ENCODE data around the gene PAN3. TPM values are rescaled to one million over a fixed set of nuclear protein-coding genes. Genes with fewer than 3 reads are reported as not detected.

Gene PAN3
- polyA plus RNA-seq, 3 donors: 44.8 to 62.1 (median 56.9) TPM

DNA sequence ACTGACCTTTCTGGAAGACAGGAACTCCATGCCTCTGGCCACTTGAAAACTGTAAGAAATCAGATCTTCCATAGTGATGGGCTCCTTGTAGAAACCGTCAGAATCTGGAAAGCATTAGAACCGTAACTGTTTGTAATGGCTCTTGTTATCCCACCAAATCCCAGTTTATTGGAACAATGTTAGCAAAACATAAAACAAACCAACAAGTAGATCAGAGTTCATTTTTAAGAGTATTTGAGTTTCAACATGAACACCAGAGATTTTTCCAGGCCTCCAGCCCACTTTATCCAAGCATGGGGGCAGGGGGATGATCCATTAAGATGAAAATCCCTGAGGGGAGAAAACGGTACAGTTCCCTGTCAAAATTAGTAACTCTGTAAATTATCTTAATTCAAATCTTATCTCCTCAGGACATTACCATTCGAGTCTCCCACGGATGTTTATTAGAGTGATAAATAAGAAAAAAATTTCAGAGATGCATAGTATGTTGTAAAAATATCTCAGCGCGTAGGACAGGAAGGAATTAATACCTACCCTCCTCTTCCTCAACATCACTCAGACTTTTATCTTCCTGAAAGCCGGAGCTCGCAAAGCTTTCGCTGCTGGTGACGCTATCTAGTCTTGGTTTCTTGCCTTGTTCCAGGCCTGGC is 184.0 kb downstream of the PAN3 start:
- DNase-seq (ENCODE audit: extremely low read depth in 1 of 11, low read depth in 9 of 11, low spot score in 4 of 11): no peak

DNA sequence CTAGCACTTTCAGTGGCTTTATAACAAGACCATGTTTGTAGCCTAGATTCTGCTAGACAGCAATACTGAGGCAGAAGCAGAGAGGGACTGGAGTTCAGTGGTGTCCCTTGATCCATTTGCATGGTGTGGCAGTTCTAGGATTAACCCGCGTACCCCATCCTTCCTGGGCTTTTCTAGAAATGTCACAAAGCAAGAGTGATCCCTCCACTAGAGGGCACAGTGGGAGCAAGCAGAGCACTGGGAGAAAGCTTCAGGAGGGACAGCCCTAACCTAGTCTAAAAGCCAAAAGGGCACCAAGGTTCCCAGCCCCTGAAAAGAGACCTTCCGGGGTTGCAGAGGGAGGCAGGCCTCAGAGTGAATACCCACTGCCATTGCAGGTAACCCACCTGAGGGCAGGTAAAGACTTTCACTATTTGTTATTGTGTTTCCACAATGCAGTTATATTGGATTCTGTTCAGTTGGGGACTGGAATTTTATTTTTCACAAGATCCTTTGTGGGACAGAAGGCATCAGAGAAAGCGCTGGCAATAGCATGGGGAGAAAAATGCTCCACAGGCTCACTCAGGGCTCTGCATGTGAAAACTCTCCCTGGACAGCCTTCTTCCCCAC is 185.9 kb downstream of the PAN3 start:
- DNase-seq (ENCODE audit: extremely low read depth in 1 of 11, low read depth in 9 of 11, low spot score in 4 of 11): no peak

DNA sequence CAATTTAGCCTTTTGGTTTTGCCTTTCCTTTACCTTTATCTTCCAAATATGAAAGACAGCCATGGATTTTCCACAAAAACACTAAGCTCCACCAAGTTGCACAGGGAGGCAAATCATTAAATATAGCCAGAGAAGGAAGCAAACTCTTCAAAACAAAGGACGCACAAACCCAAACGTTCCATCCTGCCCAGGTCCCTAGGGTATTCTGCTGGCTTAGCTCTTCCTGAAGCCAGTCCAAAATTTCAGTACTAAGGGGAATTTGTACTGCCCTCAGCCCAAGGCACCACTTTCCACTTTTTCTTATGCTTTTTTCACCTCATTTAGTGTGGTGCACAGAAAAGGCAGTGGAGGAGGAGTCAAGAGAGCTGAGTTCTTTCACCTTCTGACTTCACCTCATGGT is 186.7 kb downstream of the PAN3 start:
- DNase-seq (ENCODE audit: extremely low read depth in 1 of 11, low read depth in 9 of 11, low spot score in 4 of 11): no peak

- DNase-seq (ENCODE audit: extremely low read depth in 1 of 11, low read depth in 9 of 11, low spot score in 4 of 11): no peak
These were observed 187.7 kb downstream of the PAN3 start for GRCh38 chr13:28326056-28326455.

GRCh38 chr13:28327373-28328270 is 189.3 kb downstream of the PAN3 start:
- DNase-seq (ENCODE audit: extremely low read depth in 1 of 11, low read depth in 9 of 11, low spot score in 4 of 11): no peak

DNA sequence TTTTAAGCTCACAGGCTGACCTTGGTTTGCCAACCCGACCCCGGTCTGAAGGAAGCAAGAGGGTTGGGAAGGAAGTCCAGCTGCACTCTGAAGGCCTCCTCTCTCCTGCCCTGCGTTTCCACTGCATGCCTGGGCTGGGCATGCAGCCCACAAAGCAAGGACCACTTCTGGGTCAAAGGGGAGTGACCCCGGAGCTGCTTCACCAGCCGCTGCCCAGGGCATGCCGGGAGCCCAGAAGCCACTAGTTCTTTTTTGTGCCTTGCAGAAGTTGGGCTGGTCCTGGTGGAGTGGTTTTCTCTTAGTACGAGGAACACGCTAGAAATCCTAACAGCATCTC is 189.9 kb downstream of the PAN3 start:
- no peak for DNase-seq (ENCODE audit: extremely low read depth in 1 of 11, low read depth in 9 of 11, low spot score in 4 of 11)

DNA sequence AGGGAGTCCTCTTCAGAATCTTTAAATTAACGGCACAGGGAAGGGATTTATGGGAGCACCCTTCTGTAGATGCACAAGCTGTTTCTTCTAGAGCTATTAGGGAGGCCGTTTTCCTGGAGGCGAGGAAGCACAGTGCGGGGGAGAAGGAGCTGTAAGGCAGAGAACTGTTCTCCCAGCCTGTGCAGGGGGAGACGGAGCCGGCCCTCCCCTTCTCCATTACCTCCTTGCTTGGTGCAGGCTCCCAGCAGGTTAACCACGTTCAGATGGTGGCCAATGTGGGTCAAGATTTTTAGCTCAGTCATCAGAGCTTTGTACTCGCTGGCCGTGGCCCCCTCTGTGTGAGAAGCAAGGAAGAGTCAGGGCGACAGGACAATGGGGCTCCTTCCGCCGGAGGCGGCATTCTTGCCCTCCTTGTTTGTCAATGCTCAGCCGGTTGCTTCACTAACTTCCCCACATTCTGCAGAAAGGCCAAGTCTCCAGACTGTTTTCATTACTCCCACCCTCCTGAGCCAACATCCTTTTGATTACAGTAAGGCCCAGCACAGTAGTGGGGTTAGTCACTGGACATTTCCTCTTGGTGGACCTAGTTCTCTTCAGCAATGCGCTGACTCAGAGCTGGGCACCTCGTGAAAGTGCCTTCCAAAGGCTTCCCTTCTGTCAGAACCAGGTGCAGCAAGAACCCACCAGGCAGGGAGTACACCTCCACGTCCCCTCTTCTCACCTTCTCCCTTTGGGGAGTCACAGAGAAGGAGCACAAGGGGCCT is 191.2 kb downstream of the PAN3 start:
- DNase-seq (ENCODE audit: extremely low read depth in 1 of 11, low read depth in 9 of 11, low spot score in 4 of 11): no peak

GRCh38 chr13:28333204-28333881 is 195.0 kb downstream of the PAN3 start:
- no peak for DNase-seq (ENCODE audit: extremely low read depth in 1 of 11, low read depth in 9 of 11, low spot score in 4 of 11)

DNA sequence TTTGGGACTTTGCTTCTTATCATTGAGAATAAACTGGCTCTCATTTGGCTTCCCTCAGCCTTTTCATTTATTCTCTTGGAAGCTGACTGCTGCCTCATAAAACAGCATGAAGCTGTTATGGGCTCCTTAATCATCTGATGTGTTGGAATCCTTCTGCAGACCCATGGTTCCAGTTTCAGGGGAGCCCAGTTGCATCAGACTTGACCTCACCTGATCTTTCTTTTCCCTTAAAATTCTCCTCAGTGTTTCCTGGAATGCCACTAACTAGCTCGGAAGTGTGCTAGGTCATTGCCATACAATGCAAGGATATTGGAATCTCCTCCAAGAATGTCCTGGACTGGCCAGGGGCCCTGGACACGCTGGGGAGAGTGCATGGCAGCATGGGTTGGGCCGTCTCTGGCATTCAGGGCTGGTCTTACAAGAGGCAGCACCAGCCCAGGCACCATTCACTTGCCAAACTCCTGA is 197.9 kb downstream of the PAN3 start:
- no peak for DNase-seq (ENCODE audit: extremely low read depth in 1 of 11, low read depth in 9 of 11, low spot score in 4 of 11)

DNA sequence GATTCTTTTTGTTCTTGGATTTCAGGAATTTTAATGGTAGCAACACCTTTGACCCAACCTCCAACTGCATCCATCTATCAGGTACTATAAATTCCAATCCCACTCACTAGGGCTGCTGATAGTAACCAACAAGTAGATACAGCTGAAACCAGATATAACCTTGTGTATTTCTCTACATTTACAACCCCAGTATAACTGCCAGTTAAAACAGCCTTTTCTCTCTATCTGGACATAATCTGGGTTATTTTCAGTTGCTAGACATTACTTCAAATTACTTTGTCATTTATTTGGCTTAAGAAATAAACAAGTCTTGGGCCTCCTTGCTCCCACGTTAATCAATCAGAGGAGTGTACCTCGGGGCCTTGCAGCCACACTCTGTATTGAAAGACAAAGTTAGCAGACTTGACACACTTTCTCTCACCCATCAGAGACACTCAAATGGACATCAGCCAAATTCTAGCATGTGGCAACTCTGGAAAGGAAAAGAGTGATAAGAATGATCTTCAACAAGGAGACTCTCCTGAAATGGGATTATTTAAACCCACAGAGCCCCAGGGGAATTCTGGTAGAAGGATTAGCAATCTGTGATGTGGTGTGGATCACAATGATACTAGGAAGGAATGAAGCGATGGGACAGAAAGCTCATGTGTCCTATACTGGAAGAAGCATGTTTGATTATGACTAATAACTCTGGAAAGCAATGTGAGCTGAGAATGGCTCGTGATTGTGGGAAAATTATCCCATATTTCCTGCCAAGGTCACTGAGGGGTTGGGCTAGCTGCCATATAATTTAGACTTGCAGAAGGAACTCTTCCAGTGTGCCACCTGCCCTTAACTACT is 199.0 kb downstream of the PAN3 start:
- DNase-seq (ENCODE audit: extremely low read depth in 1 of 11, low read depth in 9 of 11, low spot score in 4 of 11): no peak

DNA sequence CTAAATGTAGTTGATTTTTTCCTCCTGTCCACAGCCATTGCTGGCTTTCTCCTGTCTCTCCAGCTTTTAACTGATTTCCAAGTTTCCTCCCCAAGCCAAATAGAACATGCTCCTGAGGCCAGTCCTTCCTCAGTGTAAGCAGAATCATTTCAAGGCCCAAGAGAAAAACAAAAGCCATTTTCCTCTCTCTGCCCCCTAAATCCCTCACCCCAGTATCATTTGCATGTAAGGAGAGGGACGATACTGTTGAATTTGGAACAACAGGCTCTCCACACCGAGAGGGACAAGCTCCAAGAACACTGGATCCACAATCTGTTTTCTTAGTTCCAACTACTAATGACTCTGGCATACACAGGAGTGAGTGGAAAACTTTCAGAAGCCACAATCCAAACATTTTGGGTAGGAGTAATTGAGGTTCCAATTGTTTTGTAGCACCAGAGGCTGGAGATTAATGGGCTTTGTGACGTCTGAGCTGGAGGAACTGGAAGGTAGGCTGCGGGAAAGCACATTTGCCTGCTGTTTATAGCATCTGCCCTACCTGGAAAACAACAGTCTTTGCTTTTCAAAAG is 199.7 kb downstream of the PAN3 start:
- DNase-seq (ENCODE audit: extremely low read depth in 1 of 11, low read depth in 9 of 11, low spot score in 4 of 11): no peak

DNA sequence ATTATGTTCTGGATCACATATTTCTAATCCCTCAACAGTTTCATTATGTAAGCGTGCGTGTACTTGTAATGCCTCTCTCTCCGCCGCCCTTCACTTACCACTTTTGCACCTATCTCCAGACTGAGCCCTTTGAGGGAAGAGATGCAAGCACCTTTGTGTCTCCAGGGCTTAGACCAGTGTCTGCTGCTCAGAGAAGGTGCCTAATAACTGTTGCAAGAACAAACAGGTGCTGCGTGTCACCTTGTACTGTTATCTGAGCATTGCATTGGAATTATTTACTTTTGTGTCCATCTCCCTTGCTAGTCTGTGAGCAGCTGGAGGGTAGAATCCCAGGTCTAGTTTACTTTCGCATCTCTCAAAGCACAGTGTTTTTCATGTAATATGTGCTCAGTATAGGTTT is 200.4 kb downstream of the PAN3 start:
- no peak for DNase-seq (ENCODE audit: extremely low read depth in 1 of 11, low read depth in 9 of 11, low spot score in 4 of 11)

GRCh38 chr13:28339419-28339818 is 201.1 kb downstream of the PAN3 start:
- no peak for DNase-seq (ENCODE audit: extremely low read depth in 1 of 11, low read depth in 9 of 11, low spot score in 4 of 11)

- DNase-seq (ENCODE audit: extremely low read depth in 1 of 11, low read depth in 9 of 11, low spot score in 4 of 11): no peak
These were observed 202.0 kb downstream of the PAN3 start for GRCh38 chr13:28340272-28340793.

- no peak for DNase-seq (ENCODE audit: extremely low read depth in 1 of 11, low read depth in 9 of 11, low spot score in 4 of 11)
These were observed 203.9 kb downstream of the PAN3 start for GRCh38 chr13:28342251-28342650.

GRCh38 chr13:28344163-28344562 is 205.8 kb downstream of the PAN3 start:
- no peak for DNase-seq (ENCODE audit: extremely low read depth in 1 of 11, low read depth in 9 of 11, low spot score in 4 of 11)
